HG02884 (cell line): ENCODE results near the gene SH3PXD2A.
"Not testable (repeated sequence)": the region's sequence is repeated elsewhere in the genome, so short reads cannot be mapped to it uniquely, and the experiment has no call there.

Source experiments
- ATAC-seq: cut with Tn5 transposase; IDR thresholded peaks from one replicate; pipeline ENCODE4 v1.9.1; 2021; ENCODE audit warnings: mild to moderate bottlenecking, moderate library complexity; ENCODE audit not compliant: unreplicated experiment

Gene SH3PXD2A

GRCh38 chr10:103813312-103813711 is 42.1 kb downstream of the SH3PXD2A start:
- not testable (repeated sequence) for ATAC-seq

GRCh38 chr10:103812432-103812831 is 42.9 kb downstream of the SH3PXD2A start:
- no peak for ATAC-seq

- no peak for ATAC-seq
Observed at GRCh38 chr10:103812004-103812403, 43.4 kb downstream of the SH3PXD2A start.

GRCh38 chr10:103811463-103811862 is 43.9 kb downstream of the SH3PXD2A start:
- ATAC-seq: no peak

- no peak for ATAC-seq
Observed at GRCh38 chr10:103808780-103809179, 46.6 kb downstream of the SH3PXD2A start.

- no peak for ATAC-seq
Observed at GRCh38 chr10:103807996-103808395, 47.4 kb downstream of the SH3PXD2A start.

- ATAC-seq: no peak
Observed at GRCh38 chr10:103806395-103807187, 48.8 kb downstream of the SH3PXD2A start.

GRCh38 chr10:103805781-103806180 is 49.6 kb downstream of the SH3PXD2A start:
- no peak for ATAC-seq

- ATAC-seq: no peak
Observed at GRCh38 chr10:103804871-103805270, 50.5 kb downstream of the SH3PXD2A start.

GRCh38 chr10:103803941-103804340 is 51.4 kb downstream of the SH3PXD2A start:
- no peak for ATAC-seq

- ATAC-seq: no peak
Observed at GRCh38 chr10:103802637-103803353, 52.6 kb downstream of the SH3PXD2A start.

GRCh38 chr10:103802081-103802480 is 53.3 kb downstream of the SH3PXD2A start:
- no peak for ATAC-seq

- ATAC-seq: peak; percentile 98
Observed at GRCh38 chr10:103800789-103801540, 54.4 kb downstream of the SH3PXD2A start.

- ATAC-seq: no peak
Observed at GRCh38 chr10:103800089-103800488, 55.3 kb downstream of the SH3PXD2A start.

- ATAC-seq: no peak
Observed at GRCh38 chr10:103799341-103799740, 56.0 kb downstream of the SH3PXD2A start.

- ATAC-seq: no peak
Observed at GRCh38 chr10:103798511-103798910, 56.9 kb downstream of the SH3PXD2A start.

GRCh38 chr10:103797857-103798256 is 57.5 kb downstream of the SH3PXD2A start:
- ATAC-seq: no peak

GRCh38 chr10:103795634-103796270 is 59.6 kb downstream of the SH3PXD2A start:
- ATAC-seq: no peak

- ATAC-seq: no peak
Observed at GRCh38 chr10:103794996-103795395, 60.4 kb downstream of the SH3PXD2A start.

GRCh38 chr10:103793920-103794883 is 61.2 kb downstream of the SH3PXD2A start:
- no peak for ATAC-seq
